ENCODE measurements around the gene TUBB2B. TPM values are rescaled to one million over a fixed set of nuclear protein-coding genes. Genes with fewer than 3 reads are reported as not detected.
A peak's percentile ranks its signal among the peaks of the same experiment; 100 is the strongest.

Gene TUBB2B
- total and polyA plus RNA-seq, 10 of the 15 experiments (the other 5 are each of a cell fraction or from before 2014, with no cell fraction given), result 2.6 to 75.2 (median 21.2) TPM

DNA sequence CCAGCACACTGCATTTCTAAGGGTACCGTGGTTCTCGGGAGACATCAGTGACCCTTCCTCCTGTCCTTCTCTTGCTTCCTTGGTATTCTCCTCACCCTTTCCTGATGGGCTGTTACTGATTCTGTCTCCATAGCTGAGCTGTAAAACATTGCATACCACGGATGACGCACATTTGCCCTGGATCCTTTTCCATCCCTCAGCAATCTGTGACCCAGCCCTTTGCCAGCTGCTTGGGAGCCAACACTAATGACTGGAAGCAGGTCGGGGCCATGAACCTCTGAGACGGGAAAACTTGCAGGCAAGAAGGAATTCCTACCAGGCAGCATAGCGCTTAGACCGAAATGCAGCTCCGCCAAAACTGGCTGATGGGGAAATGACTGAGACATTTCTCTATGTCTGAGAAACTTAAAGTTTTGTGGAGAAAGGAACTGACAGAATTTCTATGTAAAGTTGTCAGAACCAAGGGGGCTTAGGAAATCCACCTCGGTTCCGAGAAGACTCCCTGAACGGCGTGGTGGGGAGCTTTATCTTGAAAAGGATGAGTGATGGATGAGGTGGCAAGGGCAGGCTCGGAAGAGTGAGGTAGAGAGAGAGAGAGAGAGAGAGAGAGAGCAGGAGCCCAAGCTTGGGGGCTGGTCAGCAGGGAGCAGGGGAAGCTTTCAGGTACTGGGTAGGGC, 19.2 kb downstream of the TUBB2B start:
- WGBS (ENCODE audit: insufficient coverage, insufficient replicate concordance, low lambda C conversion rate, missing lambda C conversion rate), result 89% methylated on average over 14 of the region's 14 CpGs
- no peak overlapping the region for H3K4me3 ChIP-seq
- DNase-seq (ENCODE audit: low read depth, low spot score) (no peak), ATAC-seq (peak; percentile 8; the same call in 1 of the 3 replicates), FAIRE-seq (no peak)
- peaks cover 47% of the 10 kb centered on the region for H3K4me1 ChIP-seq (ENCODE audit: control insufficient read depth, insufficient read depth, low read length)
- ChIA-PET POLR2A (interaction anchor here (0.6 to 1.0 kb wide), 2 partner anchors 14 to 141 kb away, joined by 3 to 5 read pairs; no protein-coding TSS in a partner anchor), RAD21 (ENCODE audit: unreplicated experiment) (interaction anchor here (1.0 to 3.4 kb wide), 5 partner anchors 44 to 93 kb away, joined by 3 to 17 read pairs (median 3); partner anchors contain the start of gene TUBB2A), SMC1A (ENCODE audit: uncharacterized antibody, unreplicated experiment) (interaction anchor here (1.0 to 1.5 kb wide), 6 partner anchors 11 to 525 kb away, joined by 3 to 4 read pairs (median 3); no protein-coding TSS in a partner anchor), CTCF (interaction anchor here (1.0 to 3.0 kb wide), 5 partner anchors 18 to 51 kb away, joined by 3 to 10 read pairs (median 6); partner anchors contain the start of gene TUBB2A)
- H3K4me2 ChIP-seq (ENCODE audit: control insufficient read depth, insufficient read depth), result peak overlapping the region; percentile 75
- TF ChIP-seq CBX5 (IDR thresholded peaks at IDR 0.05; ENCODE audit: low read depth), result no peak
- TF ChIP-seq MEF2B (IDR thresholded peaks at IDR 0.05; ENCODE audit: partially characterized antibody, poor library complexity, severe bottlenecking), result no peak
- TF ChIP-seq FOS (IDR thresholded peaks at IDR 0.05; ENCODE audit: borderline replicate concordance, extremely low read depth, insufficient read length), result no peak
- TF ChIP-seq POU2F2 (IDR thresholded peaks at IDR 0.05; ENCODE audit: borderline replicate concordance, low read depth, low read length), result no peak
- TF ChIP-seq ZZZ3 (IDR thresholded peaks at IDR 0.05; ENCODE audit: control insufficient read depth, insufficient read length, low read depth), result peak; percentile 11
- TF ChIP-seq ZBTB40 (IDR thresholded peaks at IDR 0.05; ENCODE audit: borderline replicate concordance), result 0 out of 2 replicates have a peak, but pooled peaks have one; percentile 14
- TF ChIP-seq LARP7 (IDR thresholded peaks at IDR 0.05), result no peak
- peak; percentile 54; the same call in 1 of the 2 replicates for TF ChIP-seq PKNOX1 (IDR thresholded peaks at IDR 0.05)
- no peaks in the 10 kb centered on the region for H4K20me1 ChIP-seq (ENCODE audit: control insufficient read depth, insufficient read depth)
- peaks cover 4% of the 10 kb centered on the region; the same call in 2 of the 3 replicates for H3K9me3 ChIP-seq (replicated peaks; ENCODE audit: control insufficient read depth, insufficient read depth, low read length)
- intact Hi-C loops (cut with micrococcal nuclease; ENCODE audit: unreplicated experiment), result loop anchor here (2.0 to 10.0 kb wide), 3 partner anchors 45 to 343 kb away; no protein-coding TSS in a partner anchor
- peak overlapping the region; percentile 71 for H3K27ac ChIP-seq (ENCODE audit: control insufficient read depth, insufficient read depth)
- no peaks in the 10 kb centered on the region for H3K36me3 ChIP-seq (ENCODE audit: control insufficient read depth in 2 of 2, insufficient read depth in 2 of 2, low read length in 1 of 2)
- no peaks in the 10 kb centered on the region for H3K27me3 ChIP-seq (replicated peaks in 1 of 2; ENCODE audit: control insufficient read depth in 2 of 2, insufficient read depth in 2 of 2, low read length in 1 of 2)
- no peak overlapping the region for H3K9ac ChIP-seq (ENCODE audit: control insufficient read depth, insufficient read depth, low read length)
- H3K79me2 ChIP-seq (ENCODE audit: control insufficient read depth, insufficient read depth, low read length), result no peaks in the 10 kb centered on the region
- no TSS peak for BruUV-seq (replicated peaks)
- H2AFZ ChIP-seq (ENCODE audit: control insufficient read depth, low read depth, low read length), result peak overlapping the region; percentile 31; the same call in 1 of the 2 replicates
- in situ Hi-C loops (cut with MboI), result no loop called here

Measured in GM12878 (cell line).